GM12878 (cell line): Measurements from ENCODE around the gene ACOT7. TPM values are rescaled to one million over a fixed set of nuclear protein-coding genes. Genes with fewer than 3 reads are reported as not detected.

Source experiments
- ATAC-seq: fragments of 200-7000 bp; cut with Tn5 transposase; 3 replicates; pipeline ENCODE4 v1.9.1; 2020; ENCODE audit warnings: mild to moderate bottlenecking, moderate library complexity
- BruUV-seq: library from RNA; stranded (reverse); fragments of 400-500 nt; replicated peaks from 2 replicates; lab custom pipeline; 2021; lab: Mats Ljungman, UMichigan
- CTCF ChIA-PET: fragments of 300-600 bp; sonication (Branson Sonifier 250); formaldehyde crosslinking; extraction: SDS; loops from one replicate; lab custom pipeline; 2021; ENCODE audit warnings: inconsistent platforms; lab: Yijun Ruan, JAX
- POLR2A ChIA-PET: fragments of 350-600 bp; formaldehyde crosslinking; extraction: SDS; loops from one replicate; lab custom pipeline; 2021; ENCODE audit warnings: inconsistent platforms; lab: Charles Lee
- RAD21 ChIA-PET: fragments of 300-600 bp; sonication (Branson Sonifier 250); formaldehyde crosslinking; loops from one replicate; lab custom pipeline; 2023; ENCODE audit warnings: antibody characterized with exemption; ENCODE audit not compliant: unreplicated experiment; lab: Charles Lee
- SMC1A ChIA-PET: fragments of 300-600 bp; sonication (Branson Sonifier 250); formaldehyde crosslinking; loops from one replicate; lab custom pipeline; 2023; ENCODE audit not compliant: unreplicated experiment, uncharacterized antibody; lab: Charles Lee
- DNase-seq: peaks from one replicate; pipeline ENCODE4 v3.0.0-alpha.2; 2011; ENCODE audit warnings: low read depth, low spot score
- FAIRE-seq: peaks from 3 replicates; lab custom pipeline; 2011; peaks lifted over from hg19 to GRCh38; lab: Jason Lieb, UNC
- H2AFZ ChIP-seq: 2 replicates; pipeline ENCODE4 v1.6.0; 2011; ENCODE audit warnings: low read depth, low read length, control low read depth; ENCODE audit not compliant: control insufficient read depth
- H3K27ac ChIP-seq: 2 replicates; pipeline ENCODE4 v1.5.1; 2011; ENCODE audit warnings: control low read depth; ENCODE audit not compliant: control insufficient read depth, insufficient read depth
- H3K27me3 ChIP-seq, 2 experiments: replicated peaks in 1 of 2; 2 replicates each; pipeline versions ENCODE4 v1.6.0 to v1.6.1; 2011; ENCODE audit warnings: low read length in 1 of 2; ENCODE audit not compliant: control insufficient read depth in 2 of 2, insufficient read depth in 2 of 2
- H3K36me3 ChIP-seq, 2 experiments: 2 replicates each; pipeline ENCODE4 v1.5.1; 2011; ENCODE audit warnings: low read length in 1 of 2; ENCODE audit not compliant: control insufficient read depth in 2 of 2, insufficient read depth in 2 of 2
- H3K4me1 ChIP-seq: 2 replicates; pipeline ENCODE4 v1.6.1; 2011; ENCODE audit warnings: mild to moderate bottlenecking, low read length, moderate library complexity, mixed read lengths; ENCODE audit not compliant: control insufficient read depth, insufficient read depth
- H3K4me2 ChIP-seq: 2 replicates; pipeline ENCODE4 v1.6.0; 2011; ENCODE audit warnings: control low read depth; ENCODE audit not compliant: control insufficient read depth, insufficient read depth
- H3K4me3 ChIP-seq: fragments of 200-600 bp; sonication (generic); 2 replicates; pipeline ENCODE4 v1.5.1; 2016
- H3K79me2 ChIP-seq: 2 replicates; pipeline ENCODE4 v1.6.0; 2011; ENCODE audit warnings: low read length; ENCODE audit not compliant: control insufficient read depth, insufficient read depth
- H3K9ac ChIP-seq: 2 replicates; pipeline ENCODE4 v1.8.0; 2011; ENCODE audit warnings: low read length, control low read depth, mixed read lengths; ENCODE audit not compliant: control insufficient read depth, insufficient read depth
- H3K9me3 ChIP-seq: replicated peaks from 3 replicates; pipeline ENCODE4 v1.5.1; 2011; ENCODE audit warnings: mild to moderate bottlenecking, low read length; ENCODE audit not compliant: control insufficient read depth, insufficient read depth
- H4K20me1 ChIP-seq: 2 replicates; pipeline ENCODE4 v1.6.0; 2011; ENCODE audit not compliant: control insufficient read depth, insufficient read depth
- CEBPB ChIP-seq, 2 experiments: fragments of 150-350 bp in 1 of 2; IDR thresholded peaks; 2 replicates each; pipeline ENCODE4 v1.6.1; 2012 to 2014; ENCODE audit warnings: low read depth in 2 of 2, low read length in 2 of 2, borderline replicate concordance in 1 of 2, inconsistent platforms in 1 of 2
- CHD2 ChIP-seq: IDR thresholded peaks from 2 replicates; pipeline ENCODE4 v1.6.1; 2011; ENCODE audit warnings: low read depth, low read length, improper control_type of control experiment, borderline replicate concordance
- JUND ChIP-seq: IDR thresholded peaks from 2 replicates; pipeline ENCODE4 v1.6.1; 2012; ENCODE audit warnings: low read depth, mild to moderate bottlenecking, low read length, improper control_type of control experiment, moderate library complexity
- NBN ChIP-seq: fragments of 450-650 bp; IDR thresholded peaks from 2 replicates; pipeline ENCODE4 v1.6.1; 2016
- PAX8 ChIP-seq: fragments of 450-650 bp; IDR thresholded peaks from 2 replicates; pipeline ENCODE4 v1.6.1; 2017; ENCODE audit warnings: mild to moderate bottlenecking, moderate library complexity
- SUZ12 ChIP-seq: fragments of 200-600 bp; sonication (generic); IDR thresholded peaks from one replicate; pipeline ENCODE4 v1.6.1; 2018; ENCODE audit warnings: antibody characterized with exemption, mild to moderate bottlenecking; ENCODE audit not compliant: unreplicated experiment
- TAF1 ChIP-seq: IDR thresholded peaks from 2 replicates; pipeline ENCODE4 v1.6.1; 2011; ENCODE audit warnings: mild to moderate bottlenecking, low read depth, low read length, borderline replicate concordance
- ZBTB11 ChIP-seq: fragments of 450-650 bp; formaldehyde crosslinking; IDR thresholded peaks from 2 replicates; pipeline ENCODE4 v1.5.0; 2022; ENCODE audit warnings: mild to moderate bottlenecking, missing genetic modification characterization
- ZNF207 ChIP-seq: fragments of 450-650 bp; IDR thresholded peaks from 2 replicates; pipeline ENCODE4 v1.6.1; 2014; ENCODE audit warnings: antibody characterized with exemption, mild to moderate bottlenecking, borderline replicate concordance
- ZNF622 ChIP-seq: fragments of 450-650 bp; IDR thresholded peaks from 2 replicates; pipeline ENCODE4 v1.6.1; 2017; ENCODE audit warnings: mild to moderate bottlenecking, inconsistent platforms
- WGBS: methylation state at CpG from one replicate; pipeline ENCODE4 v1.1.6; 2016; ENCODE audit warnings: low lambda C conversion rate; ENCODE audit not compliant: insufficient replicate concordance, insufficient coverage; ENCODE audit errors: missing lambda C conversion rate; 5-methylcytosine and 5-hydroxymethylcytosine counted together
- in situ Hi-C: fragments of 300-500 bp; cut with MboI; formaldehyde crosslinking; loops from 9 replicates; pipeline ENCODE4 v1.14.3; 2018; ENCODE audit warnings: mixed read lengths
- intact Hi-C: fragments of 100-400 bp; cut with micrococcal nuclease; formaldehyde crosslinking; loops from one replicate; pipeline ENCODE4 v1.14.2; 2022; ENCODE audit not compliant: unreplicated experiment
- polyA plus RNA-seq, 11 experiments: library from polyadenylated mRNA; depleted of rRNA in 4 of 11; unstranded in 6 of 11; stranded (reverse) in 5 of 11; fragments of >200 nt; fragmentation: Nextera tagmentation in 4 of 11; fragmentation: Illumina TruSeq in 1 of 11; extraction: Ambion mirVana in 4 of 11; extraction: Trizol in 1 of 11; gene quantifications; 1 replicate in 1 of 11; 2 replicates in 10 of 11; pipeline versions ENCODE4 v1.2.1 to v1.2.3, GENCODE V29; 2011 to 2016; ENCODE audit warnings: inconsistent platforms in 2 of 11, missing spikeins in 2 of 11, low read depth in 1 of 11
- total RNA-seq, 4 experiments: library from RNA; depleted of rRNA in 3 of 4; stranded (reverse); fragments of >200 nt in 3 of 4; fragmentation: Illumina TruSeq in 1 of 4; extraction: Trizol in 1 of 4; gene quantifications; 2 replicates each; pipeline versions ENCODE4 v1.2.1 to v1.2.3, GENCODE V29; 2013 to 2021

The ACOT7 gene
- total and polyA plus RNA-seq, 10 of the 15 experiments (the other 5 are each of a cell fraction or from before 2014, with no cell fraction given): 8.9 to 206 (median 61.2) TPM

DNA sequence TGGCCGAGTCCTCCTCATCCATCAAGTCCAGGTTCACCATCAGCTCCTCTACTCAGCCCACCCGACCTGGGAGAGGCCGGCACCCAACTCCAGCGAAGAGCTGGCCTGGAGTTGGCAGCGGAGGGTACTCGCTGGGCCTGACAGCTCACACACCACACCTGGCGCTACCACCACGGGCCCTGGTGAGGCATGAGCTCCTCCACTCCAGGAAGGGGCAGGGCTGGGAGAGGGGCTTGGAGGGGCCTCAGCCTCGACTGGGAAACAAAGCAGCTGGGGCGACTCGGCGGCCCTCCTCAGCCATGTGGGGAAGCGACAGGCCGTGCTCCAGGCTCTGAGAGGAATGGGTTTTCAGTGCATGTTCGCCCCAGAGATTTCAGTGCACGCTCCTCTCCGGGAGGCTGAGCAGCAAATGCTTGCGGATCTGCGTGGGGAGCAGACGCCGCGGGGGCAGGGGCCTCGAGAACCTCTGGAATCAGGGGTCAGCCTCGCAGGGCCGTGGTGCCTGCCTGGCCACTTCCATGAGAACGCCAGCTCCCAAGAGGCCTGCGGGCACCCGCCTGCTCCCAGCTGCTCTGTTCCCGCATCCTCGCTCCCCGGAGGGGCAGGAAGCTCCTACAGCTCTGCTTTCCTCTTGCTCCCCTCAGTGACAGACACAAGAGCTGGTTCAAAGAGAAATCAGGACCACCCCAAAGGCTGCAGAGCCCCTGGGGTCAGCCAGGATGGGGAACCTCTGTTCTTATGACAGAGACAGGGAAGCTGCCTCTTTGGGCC lies 113.8 kb downstream of the ACOT7 start (continued):
- TF ChIP-seq ZBTB11 (CRISPR knock-in tag) (no peak), CHD2 (no peak), ZNF207 (no peak)

- H3K4me1 ChIP-seq: no peaks in the 10 kb centered on the region
- no peaks in the 10 kb centered on the region for H3K27me3 ChIP-seq
- no peaks in the 10 kb centered on the region for H4K20me1 ChIP-seq
- 66% methylated on average over 5 of the region's 10 CpGs for WGBS
- TF ChIP-seq SUZ12 (no peak), TAF1 (no peak), NBN (no peak), PAX8 (no peak), ZNF622 (no peak), JUND (no peak), CEBPB (IDR thresholded peaks at IDR 0.05; ENCODE audit: borderline replicate concordance in 1 of 2, low read depth in 2 of 2, low read length in 2 of 2) (no peak)
- no peak overlapping the region for H3K4me3 ChIP-seq
- H3K9me3 ChIP-seq: no peaks in the 10 kb centered on the region
- H3K4me2 ChIP-seq: no peak overlapping the region
- H3K27ac ChIP-seq: no peak overlapping the region
- H3K9ac ChIP-seq: no peak overlapping the region
- no TSS peak for BruUV-seq
- CTCF ChIA-PET: no interaction called here
- POLR2A ChIA-PET: no interaction called here
- ATAC-seq (no peak), DNase-seq (no peak), FAIRE-seq (no peak)
- RAD21 ChIA-PET: no interaction called here
- no peak overlapping the region for H2AFZ ChIP-seq
- SMC1A ChIA-PET: no interaction called here
- H3K79me2 ChIP-seq: no peaks in the 10 kb centered on the region
- intact Hi-C loops (no loop called here), in situ Hi-C loops (no loop called here)
- H3K36me3 ChIP-seq: peaks cover 0 to 4% of the 10 kb centered on the region in 2 experiments; a peak in 2 of 4 replicates
These were observed 114.5 kb downstream of the ACOT7 start for GRCh38 chr1:6279066-6279465.
